Astrocyte (in vitro differentiated cells and primary cell): ENCODE results near the gene C19orf44. TPM values are rescaled to one million over a fixed set of nuclear protein-coding genes. Genes with fewer than 3 reads are reported as not detected.

Experiments used
- DNase-seq: peaks from one replicate; pipeline ENCODE4 v3.0.0-alpha.2; 2010; ENCODE audit warnings: low read depth
- FAIRE-seq: peaks from 2 replicates; lab custom pipeline; 2011; peaks lifted over from hg19 to GRCh38; lab: Jason Lieb, UNC
- H2AFZ ChIP-seq: 2 replicates; pipeline ENCODE4 v1.6.0; 2012; ENCODE audit warnings: low read depth, low read length, inconsistent platforms
- H3K27ac ChIP-seq: 2 replicates; pipeline ENCODE4 v1.5.1; 2011; ENCODE audit warnings: low read depth, low read length, inconsistent platforms
- H3K27me3 ChIP-seq: 2 replicates; pipeline ENCODE4 v1.6.0; 2011; ENCODE audit warnings: low read length, inconsistent platforms; ENCODE audit not compliant: insufficient read depth
- H3K36me3 ChIP-seq: 2 replicates; pipeline ENCODE4 v1.5.1; 2011; ENCODE audit warnings: low read length, inconsistent platforms; ENCODE audit not compliant: insufficient read depth
- H3K4me1 ChIP-seq: 2 replicates; pipeline ENCODE4 v1.5.1; 2011; ENCODE audit warnings: low read length, inconsistent platforms; ENCODE audit not compliant: insufficient read depth
- H3K4me2 ChIP-seq: 2 replicates; pipeline ENCODE4 v1.6.0; 2012; ENCODE audit warnings: low read length, inconsistent platforms
- H3K4me3 ChIP-seq: 2 replicates; pipeline ENCODE4 v1.5.1; 2011; ENCODE audit warnings: low read depth, mild to moderate bottlenecking, low read length, inconsistent platforms; ENCODE audit not compliant: insufficient read depth
- H3K79me2 ChIP-seq: 2 replicates; pipeline ENCODE4 v1.6.0; 2012; ENCODE audit warnings: mild to moderate bottlenecking, low read length, inconsistent platforms; ENCODE audit not compliant: insufficient read depth
- H3K9ac ChIP-seq: 2 replicates; pipeline ENCODE4 v1.6.0; 2012; ENCODE audit warnings: mild to moderate bottlenecking, low read length, inconsistent platforms
- H3K9me3 ChIP-seq: 2 replicates; pipeline ENCODE4 v1.5.1; 2012; ENCODE audit warnings: low read depth, mild to moderate bottlenecking, low read length, inconsistent platforms; ENCODE audit not compliant: insufficient read depth
- H4K20me1 ChIP-seq: 2 replicates; pipeline ENCODE4 v1.6.0; 2012; ENCODE audit warnings: low read length, inconsistent platforms; ENCODE audit not compliant: insufficient read depth
- H3K27ac Mint-ChIP-seq: one replicate; pipeline ENCODE4 v1.8.0; 2021; ENCODE audit warnings: mild to moderate bottlenecking, mixed read lengths; ENCODE audit not compliant: unreplicated experiment
- H3K27me3 Mint-ChIP-seq: one replicate; pipeline ENCODE4 v1.8.0; 2021; ENCODE audit warnings: low read depth, mixed read lengths; ENCODE audit not compliant: unreplicated experiment
- H3K36me3 Mint-ChIP-seq: one replicate; pipeline ENCODE4 v1.8.0; 2021; ENCODE audit warnings: low read depth, mixed read lengths; ENCODE audit not compliant: unreplicated experiment
- H3K4me1 Mint-ChIP-seq: one replicate; pipeline ENCODE4 v1.8.0; 2021; ENCODE audit warnings: low read depth, mixed read lengths; ENCODE audit not compliant: unreplicated experiment
- H3K4me3 Mint-ChIP-seq: one replicate; pipeline ENCODE4 v1.8.0; 2021; ENCODE audit warnings: mild to moderate bottlenecking, moderate library complexity, mixed read lengths; ENCODE audit not compliant: unreplicated experiment
- H3K9me3 Mint-ChIP-seq: one replicate; pipeline ENCODE4 v1.8.0; 2021; ENCODE audit warnings: mild to moderate bottlenecking, mixed read lengths; ENCODE audit not compliant: unreplicated experiment
- EZH2 ChIP-seq: IDR thresholded peaks from 2 replicates; pipeline ENCODE4 v1.6.1; 2012; ENCODE audit warnings: mild to moderate bottlenecking, low read length, inconsistent platforms; ENCODE audit not compliant: insufficient read depth
- total RNA-seq: library from RNA; stranded (reverse); gene quantifications from 2 replicates; pipeline ENCODE4 v1.2.1, GENCODE V29; 2021
- TF ChIP-seq, protein P1 (sequence below): IDR thresholded peaks from 2 replicates; pipeline ENCODE4 v1.5.1; 2011; ENCODE audit warnings: low read depth, mild to moderate bottlenecking, inconsistent platforms, low read length, moderate library complexity; ENCODE audit not compliant: insufficient read depth

C19orf44 gene
- total RNA-seq, 1 donor from 2014 or later = 5.0 TPM

GRCh38 chr19:16566702-16567101, 70.5 kb downstream of the C19orf44 start:
- H3K79me2 ChIP-seq = peaks cover 50% of the 10 kb centered on the region
- Mint-ChIP-seq H3K4me3 (no peak overlapping the region), H3K36me3 (peaks cover 13% of the 10 kb centered on the region), H3K27ac (no peak overlapping the region), H3K9me3 (no peaks in the 10 kb centered on the region), H3K27me3 (no peaks in the 10 kb centered on the region), H3K4me1 (peaks cover 17% of the 10 kb centered on the region)
- no peaks in the 10 kb centered on the region for H3K9me3 ChIP-seq
- H3K9ac ChIP-seq = no peak overlapping the region
- FAIRE-seq (no peak), DNase-seq (no peak)
- TF ChIP-seq, protein P1, sequence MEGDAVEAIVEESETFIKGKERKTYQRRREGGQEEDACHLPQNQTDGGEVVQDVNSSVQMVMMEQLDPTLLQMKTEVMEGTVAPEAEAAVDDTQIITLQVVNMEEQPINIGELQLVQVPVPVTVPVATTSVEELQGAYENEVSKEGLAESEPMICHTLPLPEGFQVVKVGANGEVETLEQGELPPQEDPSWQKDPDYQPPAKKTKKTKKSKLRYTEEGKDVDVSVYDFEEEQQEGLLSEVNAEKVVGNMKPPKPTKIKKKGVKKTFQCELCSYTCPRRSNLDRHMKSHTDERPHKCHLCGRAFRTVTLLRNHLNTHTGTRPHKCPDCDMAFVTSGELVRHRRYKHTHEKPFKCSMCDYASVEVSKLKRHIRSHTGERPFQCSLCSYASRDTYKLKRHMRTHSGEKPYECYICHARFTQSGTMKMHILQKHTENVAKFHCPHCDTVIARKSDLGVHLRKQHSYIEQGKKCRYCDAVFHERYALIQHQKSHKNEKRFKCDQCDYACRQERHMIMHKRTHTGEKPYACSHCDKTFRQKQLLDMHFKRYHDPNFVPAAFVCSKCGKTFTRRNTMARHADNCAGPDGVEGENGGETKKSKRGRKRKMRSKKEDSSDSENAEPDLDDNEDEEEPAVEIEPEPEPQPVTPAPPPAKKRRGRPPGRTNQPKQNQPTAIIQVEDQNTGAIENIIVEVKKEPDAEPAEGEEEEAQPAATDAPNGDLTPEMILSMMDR = no peak
- no peak for TF ChIP-seq EZH2
- H3K4me3 ChIP-seq = no peak overlapping the region
- no peak overlapping the region for H2AFZ ChIP-seq
- peaks cover 11% of the 10 kb centered on the region for H3K4me1 ChIP-seq
- H3K36me3 ChIP-seq = peaks cover 38% of the 10 kb centered on the region
- H3K27me3 ChIP-seq = no peaks in the 10 kb centered on the region
- H4K20me1 ChIP-seq = peaks cover 64% of the 10 kb centered on the region
- H3K27ac ChIP-seq = no peak overlapping the region
- H3K4me2 ChIP-seq = no peak overlapping the region

DNA sequence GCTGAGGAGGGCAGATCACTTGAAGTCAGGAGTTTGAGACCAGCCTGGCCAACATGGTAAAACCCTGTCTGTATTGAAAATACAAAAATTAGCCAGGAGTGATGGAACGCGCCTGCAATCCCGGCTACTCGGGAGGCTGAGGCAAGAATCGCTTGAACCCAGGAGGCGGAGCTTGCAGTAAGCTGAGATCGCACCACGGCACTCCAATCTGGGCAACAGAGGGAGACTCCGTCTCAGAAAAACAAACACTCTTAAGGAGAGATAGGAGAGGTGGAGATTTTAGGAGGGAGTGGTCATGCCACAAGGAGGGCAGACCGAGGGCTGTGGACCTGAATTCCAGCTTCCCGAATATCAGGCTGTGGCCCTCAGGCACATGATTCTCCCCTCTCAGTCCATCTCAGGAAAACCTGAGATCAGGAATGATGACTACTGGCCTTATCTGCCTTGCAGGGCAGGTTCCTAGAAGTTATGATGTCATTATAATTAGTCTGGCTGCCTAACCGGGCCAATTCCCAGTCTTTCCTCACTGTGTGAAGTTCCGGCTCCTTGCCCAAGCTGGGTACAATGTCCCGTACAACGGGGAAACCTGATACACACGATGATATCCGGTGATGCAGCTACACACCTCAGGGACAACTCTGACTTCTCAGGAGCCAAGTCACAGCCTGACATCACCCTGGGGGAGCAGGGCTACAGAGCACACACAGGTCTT, 73.6 kb downstream of the C19orf44 start:
- H3K36me3 Mint-ChIP-seq = peaks cover 10% of the 10 kb centered on the region
- Histone ChIP-seq H4K20me1 (peaks cover 69% of the 10 kb centered on the region), H3K9ac (peak overlapping the region; percentile 58), H3K36me3 (peaks cover 13% of the 10 kb centered on the region), H3K4me2 (peak overlapping the region; percentile 61), H3K9me3 (no peaks in the 10 kb centered on the region), H3K27me3 (no peaks in the 10 kb centered on the region), H3K4me1 (peaks cover 22% of the 10 kb centered on the region), H3K4me3 (no peak overlapping the region), H2AFZ (no peak overlapping the region), H3K27ac (peak overlapping the region; percentile 16), H3K79me2 (peaks cover 78% of the 10 kb centered on the region)
- no peaks in the 10 kb centered on the region for H3K9me3 Mint-ChIP-seq
- TF ChIP-seq EZH2 = no peak
- TF ChIP-seq, protein P1 = no peak
- H3K27me3 Mint-ChIP-seq = no peaks in the 10 kb centered on the region
- H3K4me3 Mint-ChIP-seq = peak overlapping the region; percentile 94
- no peak for FAIRE-seq
- peaks cover 29% of the 10 kb centered on the region for H3K4me1 Mint-ChIP-seq
- no peak for DNase-seq
- peak overlapping the region; percentile 96 for H3K27ac Mint-ChIP-seq

Other genes with a start within 250 kb of the C19orf44 start
- gene KLF2, start 171.6 kb upstream of the C19orf44 start, total RNA-seq = 1.9 and 2.0 TPM in 2 replicates
- gene EPS15L1, start 24.4 kb upstream of the C19orf44 start, total RNA-seq = 35.1 and 36.8 TPM in 2 replicates
- gene CALR3, start 227 bp upstream of the C19orf44 start, total RNA-seq = not detected in 2 replicates
- gene CHERP, start 46.0 kb downstream of the C19orf44 start, total RNA-seq = 41.5 and 45.3 TPM in 2 replicates
- gene SLC35E1, start 76.0 kb downstream of the C19orf44 start, total RNA-seq = 63.1 and 66.2 TPM in 2 replicates
- 11.8 and 15.0 TPM in 2 replicates for gene MED26, start 131.8 kb downstream of the C19orf44 start, total RNA-seq
- 45.3 and 49.4 TPM in 2 replicates for gene SMIM7, start 163.8 kb downstream of the C19orf44 start, total RNA-seq
- gene TMEM38A, start 164.7 kb downstream of the C19orf44 start, total RNA-seq = 1.9 and 2.2 TPM in 2 replicates
- not detected in 2 replicates for gene NWD1, start 223.5 kb downstream of the C19orf44 start, total RNA-seq